Spleen (tissue), 11 donors: ENCODE results near the gene ATP1A3. TPM values are rescaled to one million over a fixed set of nuclear protein-coding genes. Genes with fewer than 3 reads are reported as not detected.

Experiments used
- DNase-seq: peaks from one replicate; pipeline ENCODE4 v3.0.0-alpha.2; 2020
- H3K27ac ChIP-seq, 8 donors: fragments of 200-600 bp; sonication (generic) in 7 of 8; 1 replicate in 4 of 8; 2 replicates in 4 of 8; pipeline versions ENCODE4 v1.5.0 to v1.8.0; 2016 to 2021; ENCODE audit warnings: inconsistent platforms in 4 of 8, mild to moderate bottlenecking in 4 of 8, moderate library complexity in 1 of 8
- H3K27me3 ChIP-seq, 7 donors: fragments of 200-600 bp; sonication (generic) in 6 of 7; replicated peaks in 1 of 7; 1 replicate in 4 of 7; 2 replicates in 3 of 7; pipeline versions ENCODE4 v1.5.0 to v1.8.0; 2016 to 2021; ENCODE audit warnings: inconsistent platforms in 3 of 7, mild to moderate bottlenecking in 1 of 7
- H3K36me3 ChIP-seq, 6 donors: fragments of 200-600 bp; sonication (generic) in 5 of 6; 1 replicate in 4 of 6; 2 replicates in 2 of 6; pipeline versions ENCODE4 v1.5.0 to v1.8.0; 2016 to 2021; ENCODE audit warnings: inconsistent platforms in 2 of 6
- H3K4me1 ChIP-seq, 6 donors: fragments of 200-600 bp; sonication (generic) in 5 of 6; 1 replicate in 3 of 6; 2 replicates in 3 of 6; pipeline versions ENCODE4 v1.5.0 to v1.8.0; 2016 to 2021; ENCODE audit warnings: inconsistent platforms in 3 of 6
- H3K4me3 ChIP-seq, 8 donors: fragments of 200-600 bp; sonication (generic) in 7 of 8; 1 replicate in 4 of 8; 2 replicates in 4 of 8; pipeline versions ENCODE4 v1.5.0 to v1.8.0; 2016 to 2021; ENCODE audit warnings: inconsistent platforms in 4 of 8, mild to moderate bottlenecking in 4 of 8, moderate library complexity in 2 of 8
- H3K9me3 ChIP-seq, 8 donors: fragments of 200-600 bp; sonication (generic) in 7 of 8; 1 replicate in 4 of 8; 2 replicates in 4 of 8; pipeline versions ENCODE4 v1.5.0 to v1.8.0; 2016 to 2021; ENCODE audit warnings: inconsistent platforms in 4 of 8
- CTCF ChIP-seq, 11 experiments: fragments of 200-600 bp in 7 of 11; fragments of 450-650 bp in 4 of 11; sonication (generic) in 4 of 11; IDR thresholded peaks in 8 of 11; conservative IDR thresholded peaks in 3 of 11; 1 replicate in 7 of 11; 2 replicates in 4 of 11; pipeline versions ENCODE4 v1.4.0 to v1.8.0; 2016 to 2021; ENCODE audit warnings: antibody characterized with exemption in 11 of 11, inconsistent platforms in 4 of 11, mild to moderate bottlenecking in 1 of 11
- POLR2A ChIP-seq, 3 donors: fragments of 450-650 bp; IDR thresholded peaks; one replicate each; pipeline ENCODE4 v1.5.1; 2017; ENCODE audit warnings: antibody characterized with exemption in 3 of 3, mild to moderate bottlenecking in 1 of 3
- POLR2AphosphoS5 ChIP-seq, 3 donors: sonication (generic); formaldehyde crosslinking; IDR thresholded peaks; one replicate each; pipeline ENCODE4 v1.5.1; 2017; ENCODE audit warnings: antibody characterized with exemption in 3 of 3
- WGBS, 5 donors: extraction: QIAGEN DNeasy Blood & Tissue Kit in 3 of 5; methylation state at CpG; one replicate each; pipeline versions ENCODE4 v1.1.5 to v1.1.7; 2013 to 2018; 5-methylcytosine and 5-hydroxymethylcytosine counted together
- intact Hi-C: fragments of 100-400 bp; cut with DNase I; formaldehyde crosslinking; loops from one replicate; pipeline ENCODE4 v1.15.0; 2023; ENCODE audit warnings: low total_unique reads
- polyA plus RNA-seq, 3 donors: library from polyadenylated mRNA; stranded (reverse); fragments of 200-250 nt; gene quantifications; one replicate each; pipeline ENCODE4 v1.2.1, GENCODE V29; 2013
- total RNA-seq, 7 donors: library from RNA; depleted of rRNA in 3 of 7; stranded (reverse); fragments of >200 nt in 3 of 7; fragmentation: NEBNext Ultra II Directional in 4 of 7; extraction: Animal tissue kit (Norgen Biotek cat#: 25700) in 4 of 7; gene quantifications; one replicate each; pipeline versions ENCODE4 v1.1.0 to v1.2.1, GENCODE V29; 2016 to 2021
- donor health status: healthy with polysubstance abuse.
- donor health status: DM: no; HTN: no; CAD: no; lungs with moderate emphysema.
- donor health status: DM: no; HTN: no; CAD: no.
- donor health status: Bipolar disorder and iron deficiency.
- donor health status: healthy.
- donor health status: DM: no; HTN: no; CAD: no.
- donor health status: DM: yes; HTN: yes; CAD: no.

ATP1A3 gene
- total and polyA plus RNA-seq, 10 donors, result 0.39 to 2.2 (median 1.2) TPM

GRCh38 chr19:41936961-41937360 lies 57.1 kb downstream of the ATP1A3 start:
- peak; percentile 71 for DNase-seq
- no peak overlapping the region for H3K4me3 ChIP-seq
- H3K36me3 ChIP-seq, result no peaks in the 10 kb centered on the region
- 78 to 85% (median 83%) methylated on average over 12 to 15 of the region's 15 CpGs for WGBS, 5 donors
- H3K27ac ChIP-seq, result peak overlapping the region in 1 of 8 donors; percentile 14
- no peaks in the 10 kb centered on the region for H3K9me3 ChIP-seq
- intact Hi-C loops, result no loop called here
- peaks cover 0 to 79% (median 21%) of the 10 kb centered on the region in 7 donors for H3K27me3 ChIP-seq
- no peak for TF ChIP-seq CTCF (IDR thresholded peaks at IDR 0.05 in 8 of 11, conservative IDR thresholded peaks at IDR 0.05 in 3 of 11)
- no peak for TF ChIP-seq POLR2AphosphoS5 (IDR thresholded peaks at IDR 0.05)
- no peak for TF ChIP-seq POLR2A (IDR thresholded peaks at IDR 0.05)
- peaks cover 5 to 80% (median 38%) of the 10 kb centered on the region in 6 donors for H3K4me1 ChIP-seq

GRCh38 chr19:41936416-41936850 lies 57.6 kb downstream of the ATP1A3 start:
- no peaks in the 10 kb centered on the region for H3K36me3 ChIP-seq
- H3K4me3 ChIP-seq, result no peak overlapping the region
- TF ChIP-seq POLR2A (IDR thresholded peaks at IDR 0.05) (no peak), POLR2AphosphoS5 (IDR thresholded peaks at IDR 0.05) (no peak), CTCF (IDR thresholded peaks at IDR 0.05 in 8 of 11, conservative IDR thresholded peaks at IDR 0.05 in 3 of 11) (no peak)
- DNase-seq, result no peak
- peaks cover 0 to 81% (median 21%) of the 10 kb centered on the region in 7 donors for H3K27me3 ChIP-seq
- WGBS, 5 donors, result 56 to 82% (median 71%) methylated on average over 8 of the region's 8 CpGs
- peaks cover 5 to 79% (median 38%) of the 10 kb centered on the region in 6 donors for H3K4me1 ChIP-seq
- H3K27ac ChIP-seq, result no peak overlapping the region
- intact Hi-C loops, result no loop called here
- no peaks in the 10 kb centered on the region for H3K9me3 ChIP-seq

GRCh38 chr19:41935760-41936415 lies 58.1 kb downstream of the ATP1A3 start:
- H3K4me1 ChIP-seq, result peaks cover under 1 to 79% (median 34%) of the 10 kb centered on the region in 6 donors
- WGBS, 5 donors, result 35 to 53% (median 41%) methylated on average over 21 to 26 of the region's 26 CpGs
- peak; percentile 66 for DNase-seq
- H3K4me3 ChIP-seq, result no peak overlapping the region
- TF ChIP-seq CTCF (IDR thresholded peaks at IDR 0.05 in 8 of 11, conservative IDR thresholded peaks at IDR 0.05 in 3 of 11) (no peak), POLR2AphosphoS5 (IDR thresholded peaks at IDR 0.05) (no peak), POLR2A (IDR thresholded peaks at IDR 0.05) (no peak)
- no peaks in the 10 kb centered on the region for H3K9me3 ChIP-seq
- H3K27me3 ChIP-seq, result peaks cover 0 to 81% (median 21%) of the 10 kb centered on the region in 7 donors
- intact Hi-C loops, result no loop called here
- no peaks in the 10 kb centered on the region for H3K36me3 ChIP-seq
- no peak overlapping the region for H3K27ac ChIP-seq

GRCh38 chr19:41934849-41935374 lies 59.1 kb downstream of the ATP1A3 start:
- intact Hi-C loops, result no loop called here
- DNase-seq, result peak; percentile 93
- Histone ChIP-seq H3K4me1 (peaks cover 0 to 79% (median 27%) of the 10 kb centered on the region in 6 donors), H3K9me3 (no peaks in the 10 kb centered on the region), H3K27ac (peak overlapping the region in 1 of 8 donors; percentile 10), H3K36me3 (no peaks in the 10 kb centered on the region), H3K27me3 (peaks cover 0 to 81% (median 23%) of the 10 kb centered on the region in 7 donors), H3K4me3 (no peak overlapping the region)
- TF ChIP-seq POLR2A (IDR thresholded peaks at IDR 0.05) (no peak), CTCF (IDR thresholded peaks at IDR 0.05 in 8 of 11, conservative IDR thresholded peaks at IDR 0.05 in 3 of 11) (peak; percentile 74 to 94 (median 89)), POLR2AphosphoS5 (IDR thresholded peaks at IDR 0.05) (peak in 2 of 3 donors; percentile 21 to 54)
- WGBS, 5 donors, result 27 to 36% (median 31%) methylated on average over 7 of the region's 7 CpGs
